NCI-H2029 (cell line): Measurements from ENCODE around the gene ELMO1.

Experiments used
- DNase-seq: peaks from one replicate; lab custom pipeline; 2025; lab: John Stamatoyannopoulos, UW

The ELMO1 gene

DNA sequence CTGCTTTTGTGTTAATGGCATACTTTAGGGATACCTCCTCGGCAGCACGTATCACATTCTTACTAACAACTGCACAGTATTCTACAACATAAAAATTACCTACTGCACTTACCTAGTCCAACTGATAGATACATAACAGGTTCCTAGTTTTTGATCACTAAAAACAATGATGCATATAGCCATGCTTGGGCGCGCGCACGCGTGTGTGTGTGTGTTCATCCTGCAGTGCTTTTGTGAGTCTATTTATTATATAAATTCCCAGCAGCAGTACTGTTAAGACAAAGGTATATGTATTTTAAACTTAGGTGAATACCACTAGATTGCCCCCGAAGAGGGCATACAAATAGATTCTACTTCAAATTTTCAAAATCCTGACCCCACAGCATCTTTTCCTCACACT is 181.4 kb downstream of the ELMO1 start:
- DNase-seq = no peak

DNA sequence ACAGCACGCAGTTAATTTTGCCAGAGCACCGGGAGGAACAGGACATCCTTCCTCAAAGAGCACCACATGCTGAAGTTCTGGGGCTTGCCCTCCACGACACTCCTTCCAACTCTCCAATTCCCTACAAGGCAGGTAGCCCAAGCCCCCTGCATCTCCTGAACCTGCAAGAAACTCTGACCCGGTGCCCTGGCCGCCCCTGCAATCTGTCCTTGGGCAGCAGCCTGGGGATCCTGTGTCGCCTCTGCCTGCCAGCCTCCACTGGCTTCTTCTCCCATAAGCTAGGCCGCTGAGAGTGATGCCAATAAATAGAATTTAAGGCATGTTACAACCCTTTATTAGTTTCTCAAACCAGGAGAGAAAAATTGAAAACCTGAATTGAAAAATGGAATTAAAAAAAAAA is 182.8 kb downstream of the ELMO1 start:
- no peak for DNase-seq

DNA sequence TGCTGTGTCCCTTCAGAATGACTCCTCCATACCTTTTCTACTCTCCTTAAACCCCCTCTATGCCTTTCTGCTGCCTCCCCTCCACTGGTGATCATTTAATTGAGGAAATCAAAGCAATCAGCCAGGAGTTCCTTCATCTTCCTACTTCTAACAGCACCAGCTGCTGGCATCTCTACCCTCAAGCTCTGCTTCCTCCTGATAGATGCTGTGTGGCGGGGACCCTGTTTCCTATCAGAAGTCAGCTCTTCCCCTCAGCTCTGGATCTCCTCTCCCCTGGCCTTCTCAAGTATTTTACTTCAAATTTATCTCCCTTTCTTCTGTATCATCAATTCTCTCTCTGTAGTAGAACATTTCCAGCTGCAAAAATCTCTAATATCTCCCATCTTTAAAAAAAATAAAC is 183.7 kb downstream of the ELMO1 start:
- DNase-seq = no peak

DNA sequence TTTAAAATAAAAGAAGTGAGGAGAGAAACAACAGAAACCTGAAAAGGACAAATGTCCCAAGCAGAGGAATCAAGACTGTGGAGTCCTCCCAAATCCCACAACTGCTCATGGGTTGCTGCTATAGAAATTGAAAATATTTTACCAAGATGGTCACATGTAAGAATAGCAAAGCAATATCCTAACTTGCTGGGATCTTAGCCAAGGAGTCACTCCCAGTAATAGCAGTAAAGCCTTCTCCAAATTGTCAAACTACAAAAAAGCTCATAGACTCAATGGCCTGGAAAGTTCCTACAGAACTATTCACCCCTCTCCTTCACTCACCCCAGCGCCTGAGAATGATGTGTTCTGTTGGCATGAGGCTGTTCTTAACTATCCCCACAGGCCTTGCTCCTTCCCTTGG is 186.5 kb downstream of the ELMO1 start:
- no peak for DNase-seq

DNA sequence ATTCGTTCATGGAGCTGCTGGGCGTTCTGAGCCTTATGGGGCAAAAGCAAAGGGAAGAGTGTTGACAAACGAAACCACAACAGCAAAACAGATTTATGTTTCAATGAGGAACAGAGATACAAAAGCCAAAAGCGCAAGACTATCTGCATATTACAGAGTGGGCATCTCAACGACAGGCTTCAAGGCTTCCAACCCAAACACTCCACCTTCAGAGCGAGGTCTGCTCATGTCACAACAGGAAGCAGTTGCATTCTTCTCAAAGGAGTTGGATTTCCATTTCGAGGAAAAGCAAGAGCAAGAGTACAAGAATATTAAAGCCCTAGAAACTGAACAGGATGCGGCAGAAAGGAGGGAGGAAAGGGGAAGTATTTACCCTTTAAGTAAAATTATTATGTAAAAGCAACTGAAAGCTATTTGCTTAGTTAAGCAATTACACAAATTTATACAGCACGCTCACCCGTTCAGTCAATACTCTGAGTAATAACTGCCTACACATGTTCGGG is 189.3 kb downstream of the ELMO1 start:
- peak; percentile 23 for DNase-seq

DNA sequence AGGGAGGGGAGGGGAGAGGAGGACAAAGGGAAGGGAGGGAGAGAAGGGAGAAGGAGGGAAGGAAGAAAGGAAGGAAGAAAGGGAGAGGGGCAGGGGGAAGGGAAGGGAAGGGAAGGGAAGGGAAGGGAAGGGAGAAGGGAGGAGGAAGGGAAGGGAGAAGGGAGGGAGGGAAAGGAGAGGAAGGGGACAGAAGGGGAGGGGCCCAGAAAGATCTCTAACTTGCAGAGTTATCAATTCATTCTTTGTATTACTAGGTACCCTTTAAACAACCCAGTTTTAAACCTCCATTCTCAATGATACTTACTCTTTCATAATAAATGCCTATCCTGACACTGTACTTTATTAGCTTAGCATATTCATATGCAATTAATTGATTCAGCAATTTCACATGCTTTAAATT is 192.0 kb downstream of the ELMO1 start:
- DNase-seq = no peak

DNA sequence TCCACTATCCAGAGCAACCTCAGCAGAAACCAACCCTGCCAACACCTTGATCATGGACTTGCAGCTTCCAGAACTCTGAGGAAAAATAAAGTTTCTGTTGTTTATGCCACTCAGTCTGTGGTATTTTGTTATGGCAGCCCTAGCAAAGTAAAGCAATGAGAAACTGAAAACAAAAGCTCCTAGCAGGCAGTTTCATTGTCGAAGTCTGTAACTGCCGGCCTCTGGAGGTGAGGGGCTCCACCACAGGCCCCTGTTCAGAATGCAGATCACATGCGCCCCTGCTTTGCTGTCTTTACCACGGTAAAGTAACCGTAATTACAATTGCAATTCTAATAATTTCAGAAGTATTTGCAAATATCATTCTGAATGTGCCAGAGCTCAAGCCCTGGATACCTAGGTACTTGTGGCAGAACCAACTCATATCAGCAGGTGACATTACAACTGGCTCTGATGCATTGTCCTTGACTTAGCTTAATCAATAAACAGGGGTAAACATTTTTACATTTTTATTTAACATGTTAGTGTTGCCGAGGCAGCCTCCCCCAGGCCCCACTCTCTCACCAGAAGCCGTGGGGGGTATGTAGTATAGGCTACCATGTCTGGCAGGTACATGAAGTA is 193.2 kb downstream of the ELMO1 start:
- no peak for DNase-seq

DNA sequence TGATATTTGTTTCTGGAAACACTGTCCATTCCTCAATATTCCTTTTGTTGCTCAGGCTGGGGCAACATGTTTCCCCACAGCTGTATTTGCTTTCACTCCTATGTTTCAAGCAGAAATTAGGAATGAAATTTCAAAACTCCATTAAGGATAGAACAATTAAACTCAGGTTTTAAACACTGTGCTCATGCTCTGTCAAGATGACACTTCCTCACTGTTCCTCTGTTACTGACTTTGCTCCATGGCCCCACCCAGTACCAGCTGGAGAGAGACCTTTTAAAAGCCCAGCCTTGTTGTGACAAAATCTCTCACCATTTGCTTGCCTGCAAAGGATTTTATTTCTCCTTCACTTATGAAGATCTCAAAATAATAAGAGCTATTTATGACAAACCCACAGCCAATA is 197.4 kb downstream of the ELMO1 start:
- DNase-seq = no peak

DNA sequence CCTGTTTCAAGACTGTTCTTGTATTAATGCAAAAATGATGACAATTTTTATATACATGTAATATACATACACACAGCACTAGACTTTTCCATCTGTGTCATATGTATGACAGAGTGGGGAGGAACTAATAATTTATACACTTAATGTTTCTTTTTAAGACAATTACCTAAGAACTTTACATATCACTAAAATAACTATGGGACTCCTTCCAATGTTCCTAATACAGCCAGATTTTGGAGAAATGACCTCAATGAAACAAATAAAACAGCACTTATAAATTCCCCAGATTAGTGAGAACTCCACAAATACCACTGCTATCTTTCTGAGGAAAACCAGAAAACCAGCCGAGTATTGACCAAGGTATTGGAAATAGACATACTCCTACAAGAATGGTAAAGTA is 199.4 kb downstream of the ELMO1 start:
- DNase-seq = no peak

DNA sequence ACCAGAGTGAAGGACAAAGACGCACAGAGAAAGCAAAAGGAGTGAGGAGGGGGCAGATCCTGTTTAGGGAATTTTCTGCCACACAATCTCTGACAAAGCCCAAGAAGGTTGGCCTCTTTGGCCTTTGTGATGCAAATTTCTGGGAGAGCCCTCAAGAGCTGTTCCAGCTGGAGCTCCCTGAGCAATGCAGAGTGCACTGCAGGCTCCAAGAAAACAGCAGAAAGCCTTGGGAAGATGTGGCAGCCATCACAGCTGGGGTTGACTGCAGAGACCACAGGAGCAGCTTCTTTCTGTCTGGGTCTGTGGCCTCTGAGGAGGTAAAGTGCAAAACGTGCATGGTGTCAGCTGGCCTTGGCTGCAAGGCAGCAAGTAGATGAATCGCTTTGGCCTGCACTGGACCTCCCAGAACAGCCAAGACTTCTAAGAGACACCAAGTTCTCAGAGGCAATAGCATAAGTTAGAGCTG is 200.2 kb downstream of the ELMO1 start:
- no peak for DNase-seq

DNA sequence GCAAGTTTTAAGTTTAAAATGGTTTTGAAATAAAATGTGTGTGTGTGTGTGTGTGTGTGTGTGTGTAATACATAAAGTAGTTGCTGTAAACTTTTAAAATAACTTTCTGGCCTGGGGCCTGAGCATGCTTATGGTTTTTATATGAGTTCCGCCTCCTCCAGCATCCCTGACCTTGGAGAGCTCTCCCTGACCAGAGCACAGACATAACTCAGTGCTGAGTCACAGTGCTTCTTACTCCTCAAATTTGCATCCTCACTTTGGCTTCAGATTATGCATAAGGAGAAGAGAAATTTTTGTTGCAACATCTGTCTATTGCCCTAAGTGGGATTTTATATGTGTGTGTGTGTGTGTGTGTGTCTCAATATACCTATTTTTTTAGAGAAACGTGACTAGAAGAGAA is 200.8 kb downstream of the ELMO1 start:
- DNase-seq = no peak

DNA sequence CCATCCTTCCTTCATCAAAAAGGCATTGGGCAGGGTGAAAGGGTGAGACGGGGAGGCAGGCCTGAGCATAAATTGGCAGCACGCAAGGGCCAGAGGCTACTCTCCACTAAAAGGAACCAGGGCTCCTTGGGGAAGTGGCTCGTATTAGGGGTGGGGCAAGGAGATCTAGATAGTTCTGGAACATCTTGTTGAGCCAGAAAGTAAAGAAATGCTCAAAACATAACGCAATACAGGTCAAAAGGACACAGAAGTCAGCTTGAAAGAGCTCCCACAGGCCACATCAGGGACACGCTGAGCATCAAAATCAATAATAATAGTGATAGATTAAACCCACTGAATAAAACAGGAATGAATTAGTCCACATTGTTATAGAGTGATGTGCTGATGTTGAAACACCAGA is 203.1 kb downstream of the ELMO1 start:
- DNase-seq = no peak

DNA sequence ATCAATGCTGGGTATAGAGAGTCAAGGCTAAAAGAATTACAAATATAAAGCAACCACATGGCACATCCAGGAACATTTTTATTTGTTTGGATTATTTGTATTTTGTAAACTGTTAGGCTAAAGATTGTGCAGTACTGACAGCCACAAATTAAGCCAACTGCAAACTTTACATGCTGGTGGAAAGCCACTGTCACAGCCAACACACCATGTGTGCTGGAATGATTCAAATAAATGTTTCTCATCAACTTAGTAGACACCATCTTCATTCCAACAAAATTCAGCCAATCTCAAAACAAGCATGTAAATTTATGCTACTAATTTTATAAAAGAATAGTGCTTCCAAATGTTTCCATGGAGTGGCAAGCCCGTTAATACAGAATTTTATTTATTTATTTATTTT is 211.8 kb downstream of the ELMO1 start:
- DNase-seq = no peak

DNA sequence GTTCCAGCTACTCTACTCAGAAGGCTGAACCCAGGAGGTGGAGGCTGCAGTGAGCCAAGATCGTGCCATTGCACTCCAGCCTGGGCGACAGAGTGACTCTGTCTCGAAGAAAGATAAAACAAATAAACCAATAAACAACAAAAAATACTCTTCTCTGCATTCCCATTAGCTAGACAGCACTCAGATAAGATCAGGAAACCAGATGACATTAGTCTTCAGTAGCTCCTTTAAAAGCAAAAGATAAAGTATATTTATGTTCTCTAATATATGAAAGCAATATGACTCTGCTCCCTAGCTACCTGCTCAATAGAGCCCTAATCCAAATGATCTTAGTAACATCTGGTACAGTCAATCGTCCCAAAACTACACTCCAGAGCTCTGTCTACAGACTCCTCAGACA is 212.9 kb downstream of the ELMO1 start:
- no peak for DNase-seq

DNA sequence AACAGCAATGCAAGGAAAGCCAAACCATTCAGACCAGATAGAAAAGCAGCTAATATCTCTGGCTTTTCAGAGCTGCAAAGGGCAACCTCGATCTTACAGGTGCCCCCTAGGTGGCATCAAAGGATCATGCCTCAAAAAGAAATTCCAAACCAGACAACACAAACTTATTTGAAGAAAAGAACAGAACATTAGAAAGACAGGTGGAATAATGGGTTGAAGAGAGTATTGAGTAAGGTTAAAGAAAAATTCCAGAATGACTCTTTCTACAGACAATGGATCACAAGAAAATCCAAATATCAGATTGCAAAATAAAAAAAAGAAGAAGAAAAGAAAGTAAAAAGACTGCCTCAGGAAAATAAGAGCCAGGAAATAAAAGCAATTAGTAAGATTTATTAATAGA is 213.7 kb downstream of the ELMO1 start:
- DNase-seq = no peak

DNA sequence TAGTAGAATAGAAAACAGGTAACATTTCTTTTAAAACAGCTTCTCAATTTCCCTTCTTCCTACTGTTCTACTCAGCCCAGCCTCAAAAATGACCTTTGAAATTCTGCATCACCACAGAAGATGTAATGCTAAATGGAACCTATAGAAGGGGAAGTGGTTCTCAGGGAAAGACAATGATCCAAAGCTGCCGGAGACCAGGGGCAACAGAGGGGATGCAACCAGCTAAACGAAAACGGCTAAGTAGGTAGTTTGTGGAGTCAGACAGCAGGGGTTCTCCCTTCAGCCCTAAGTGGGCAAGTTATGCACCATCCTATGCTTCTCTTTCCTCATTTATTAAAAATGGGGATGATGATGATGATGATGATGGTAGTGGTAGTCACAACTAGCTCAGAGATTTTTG is 214.3 kb downstream of the ELMO1 start:
- no peak for DNase-seq

DNA sequence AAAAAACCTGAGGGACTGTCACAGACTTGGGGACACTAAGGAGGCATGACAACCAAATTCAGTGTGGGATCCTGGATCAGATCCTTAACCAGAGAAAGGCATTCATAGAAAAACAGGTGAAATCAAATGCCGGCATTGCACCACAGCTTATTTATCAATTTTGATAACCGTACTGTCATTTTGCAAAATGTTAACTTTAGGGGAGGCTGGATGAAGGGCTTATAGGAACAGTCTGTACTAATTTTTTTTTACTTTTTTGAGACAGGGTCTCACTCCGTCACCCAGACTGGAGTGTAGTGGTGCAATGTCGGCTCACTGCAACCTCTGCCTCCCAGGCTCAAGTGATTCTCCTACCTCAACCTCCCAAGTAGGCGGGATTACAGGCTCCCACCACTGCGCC is 217.1 kb downstream of the ELMO1 start:
- no peak for DNase-seq

DNA sequence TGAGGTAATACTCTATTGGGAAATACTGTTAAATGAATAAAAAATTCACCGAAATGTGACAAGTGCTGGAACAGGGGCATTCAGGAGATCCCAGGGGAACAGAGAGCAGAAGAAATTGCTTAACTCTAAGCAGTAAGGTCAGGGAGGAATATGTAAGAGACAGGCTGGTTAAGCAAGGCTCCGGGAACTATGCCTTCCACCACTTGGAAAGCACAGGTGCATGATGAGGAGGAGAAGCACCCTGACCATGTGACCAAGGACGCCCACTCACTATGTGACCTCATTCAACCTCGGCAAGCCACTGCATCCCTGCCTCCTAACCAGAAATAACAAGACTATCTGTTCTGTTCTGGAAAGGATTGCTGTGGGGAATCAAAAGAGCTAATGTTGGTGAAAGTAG is 218.4 kb downstream of the ELMO1 start:
- DNase-seq = no peak

DNA sequence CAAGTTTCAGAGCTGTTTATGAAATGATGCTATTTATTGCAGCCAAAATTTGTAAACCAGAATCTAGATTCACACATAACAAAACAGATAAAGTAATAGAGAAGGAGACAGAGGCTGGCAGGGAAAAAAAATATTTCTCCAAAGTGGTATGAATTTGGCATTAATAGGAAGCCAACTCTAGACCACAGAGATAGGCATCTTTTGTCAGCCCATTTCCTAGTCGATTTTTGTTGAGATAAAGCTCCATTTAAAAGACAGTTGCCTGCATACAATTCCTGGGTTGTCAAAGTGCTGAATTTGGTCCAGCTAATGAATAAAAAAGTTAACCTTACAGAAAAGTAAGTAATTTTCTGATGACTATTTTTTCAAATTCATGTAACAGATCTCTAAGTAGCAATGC is 219.3 kb downstream of the ELMO1 start:
- no peak for DNase-seq

DNA sequence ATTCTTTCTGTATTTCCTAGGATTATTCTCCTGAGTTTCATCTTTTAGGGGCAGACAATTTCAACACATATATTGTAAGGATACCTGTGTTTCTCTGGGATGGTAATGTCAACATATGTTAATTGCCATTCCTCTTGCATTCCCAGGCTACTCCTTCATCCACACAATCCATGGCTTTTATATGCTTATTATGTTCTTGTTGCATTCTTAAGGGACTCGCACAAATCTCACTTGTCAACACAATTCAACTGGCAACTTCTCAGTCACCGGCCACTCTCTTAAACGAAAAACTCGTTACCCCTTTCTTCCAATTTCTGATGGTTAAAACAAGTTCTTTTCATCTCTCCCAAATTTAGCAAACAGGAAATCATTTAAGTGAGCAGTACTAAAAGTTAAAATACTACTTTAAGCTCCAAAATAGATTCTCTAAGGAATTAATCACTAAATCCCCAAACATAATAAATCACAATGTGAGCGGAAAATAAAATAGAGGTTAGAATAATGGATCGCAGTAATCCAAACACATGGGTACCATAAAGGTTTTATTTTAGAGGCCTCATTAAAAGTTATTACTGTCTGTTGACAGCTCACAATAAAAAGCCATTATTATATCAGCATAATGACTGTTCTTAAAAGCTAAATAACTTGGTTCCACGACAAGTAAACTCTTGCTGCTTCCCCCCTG is 223.2 kb downstream of the ELMO1 start:
- no peak for DNase-seq

DNA sequence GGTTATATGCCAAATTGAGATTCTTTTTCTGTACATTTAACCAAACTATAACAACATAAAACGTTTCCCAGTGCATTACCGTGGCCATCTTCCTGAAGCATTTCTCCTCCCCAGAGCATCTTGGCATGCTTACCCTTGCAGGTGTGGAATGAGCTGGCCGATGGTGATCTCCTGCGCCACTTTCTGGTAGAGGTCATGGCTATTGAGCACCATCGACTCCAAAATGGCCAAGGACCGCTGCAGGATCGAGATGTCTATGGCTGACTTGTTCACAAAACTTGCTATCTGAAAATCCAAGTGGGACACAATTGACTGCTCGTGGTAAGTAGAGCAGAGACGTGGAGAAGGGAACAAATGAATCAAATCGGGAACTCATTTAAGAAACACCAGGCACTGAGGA is 223.9 kb downstream of the ELMO1 start:
- DNase-seq = no peak

DNA sequence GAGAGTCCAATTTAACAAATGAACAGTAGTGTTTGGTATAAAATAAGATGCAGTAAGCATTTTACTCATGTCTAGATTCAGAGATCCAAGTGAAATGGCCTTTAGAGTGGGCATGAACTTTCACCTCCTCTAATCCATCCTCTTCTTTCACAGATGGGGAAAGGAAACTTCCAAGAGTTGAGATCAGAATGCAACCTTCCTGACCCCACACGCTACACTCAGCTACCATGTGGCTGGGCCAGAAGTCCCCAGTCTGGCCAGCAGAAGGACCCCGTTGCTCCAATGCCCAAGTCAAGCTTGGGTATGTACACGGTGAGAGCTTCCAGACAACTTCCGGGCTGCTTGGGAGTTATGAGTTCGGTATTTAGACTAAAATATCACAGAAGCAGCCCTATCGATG is 228.0 kb downstream of the ELMO1 start:
- DNase-seq = no peak

DNA sequence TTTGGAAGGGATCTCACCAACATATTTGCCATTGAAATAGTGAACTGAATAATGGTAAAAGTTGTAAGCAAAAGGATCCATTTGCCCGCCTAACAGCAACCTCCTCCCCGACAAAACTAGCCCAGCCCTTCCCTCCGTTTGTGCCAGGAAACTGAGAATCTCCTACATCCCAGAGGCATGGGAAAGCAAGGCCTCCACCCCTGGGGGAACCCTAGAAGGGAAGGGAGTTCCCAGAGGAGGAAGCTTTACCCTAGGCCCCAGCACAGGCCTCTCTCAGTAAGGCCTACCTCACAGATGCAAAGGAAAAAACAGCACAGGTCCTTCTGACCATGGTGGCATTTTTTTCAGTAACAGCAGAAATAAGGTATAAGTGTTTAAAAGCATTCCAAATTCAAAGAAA is 229.7 kb downstream of the ELMO1 start:
- DNase-seq = no peak

DNA sequence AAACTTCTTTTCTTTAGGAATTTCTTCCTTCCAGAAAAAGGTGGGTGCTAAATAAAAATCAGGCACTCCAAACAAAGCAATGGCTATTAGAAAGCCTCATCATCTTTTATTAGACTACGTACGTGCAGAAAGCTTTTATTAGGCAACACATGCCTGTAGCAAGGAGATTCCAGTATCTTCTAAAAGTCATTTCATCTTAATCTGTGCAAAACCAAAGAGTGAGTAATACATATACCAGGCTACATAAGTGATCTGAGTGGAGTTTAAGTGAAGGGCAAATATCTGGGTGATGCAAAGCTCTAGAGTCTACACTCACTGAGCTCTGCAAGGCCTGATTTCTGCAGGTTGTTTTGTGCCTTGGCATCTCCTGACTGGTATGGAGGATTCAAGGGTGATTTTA is 231.7 kb downstream of the ELMO1 start:
- no peak for DNase-seq
